ENCODE measurements around the gene GSN. TPM values are rescaled to one million over a fixed set of nuclear protein-coding genes. Genes with fewer than 3 reads are reported as not detected.

The GSN gene
- total and polyA plus RNA-seq, 2 of the 13 experiments (the other 11 are each of a cell fraction or from before 2014, with no cell fraction given), result 294 to 307 TPM

DNA sequence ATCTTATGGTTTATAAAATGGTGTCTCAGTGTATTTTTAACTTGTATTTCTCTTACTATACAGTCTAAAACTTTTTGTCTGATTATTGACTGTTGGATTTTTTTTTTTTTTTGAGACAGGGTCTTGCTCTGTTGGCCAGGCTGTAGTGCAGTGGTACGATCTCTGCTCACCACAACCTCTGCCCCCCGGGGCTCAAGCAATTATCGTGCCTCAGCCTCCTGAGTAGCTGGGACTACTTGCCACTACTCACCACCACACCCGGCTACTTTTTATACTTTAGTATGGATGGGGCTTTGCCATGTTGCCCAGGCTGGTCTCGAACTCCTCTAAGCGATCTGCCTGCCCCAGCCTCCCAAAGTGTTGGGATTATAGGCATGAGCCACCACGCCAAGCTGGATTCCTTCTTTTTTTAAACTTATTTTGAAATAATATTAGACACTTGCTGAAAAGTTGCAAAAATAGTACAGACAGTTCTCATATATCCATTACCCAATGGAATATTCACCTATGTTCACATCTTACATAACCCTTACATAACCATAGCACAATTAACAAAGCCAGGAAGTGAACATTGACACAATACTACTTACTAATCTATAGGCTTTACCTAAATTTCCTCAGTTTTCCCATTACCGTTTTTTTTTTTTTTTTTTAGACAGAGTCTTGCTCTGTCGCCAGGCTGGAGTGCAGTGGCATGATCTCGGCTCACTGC lies 54.9 kb downstream of the GSN start:
- Histone ChIP-seq H3K27ac (ENCODE audit: extremely low read length, insufficient read depth, low read length) (peak overlapping the region; percentile 86), H3K79me2 (ENCODE audit: insufficient read depth, low read length) (no peaks in the 10 kb centered on the region), H3K4me1 (ENCODE audit: insufficient read depth, low read length) (peaks cover 66% of the 10 kb centered on the region), H3K36me3 (replicated peaks in 1 of 2; ENCODE audit: control insufficient read depth in 1 of 2, insufficient read depth in 2 of 2, low read length in 2 of 2) (peaks cover 39 to 66% of the 10 kb centered on the region in 2 experiments), H3K4me3 (replicated peaks in 1 of 3; ENCODE audit: insufficient read depth in 1 of 3, low read depth in 2 of 3, low read length in 3 of 3) (no peak overlapping the region; a peak in 1 of 6 replicates), H4K20me1 (ENCODE audit: insufficient read depth, low read length) (no peaks in the 10 kb centered on the region; the same call in 1 of the 2 replicates), H3K27me3 (ENCODE audit: control insufficient read depth in 1 of 2, insufficient read depth in 2 of 2, low read length in 2 of 2) (no peaks in the 10 kb centered on the region), H2AFZ (ENCODE audit: low read length) (no peak overlapping the region), H3K4me2 (ENCODE audit: low read depth, low read length) (peak overlapping the region; percentile 46; the same call in 1 of the 2 replicates), H3K9ac (ENCODE audit: insufficient read depth, low read depth, low read length) (peak overlapping the region; percentile 40), H3K9me3 (ENCODE audit: low read length) (no peaks in the 10 kb centered on the region)
- in situ Hi-C loops (cut with HindIII; ENCODE audit: extremely low pct_ligation_motif_present, low pct_unique_long_range_greater_than_20kb), result loop anchor here (5.0 kb wide), 1 partner anchor 49 kb away; the partner anchor contains the start of gene STOM
- intact Hi-C loops (cut with micrococcal nuclease; ENCODE audit: unreplicated experiment), result loop anchor here (1.0 to 5.0 kb wide), 2 partner anchors 36 to 49 kb away; no protein-coding TSS in a partner anchor
- POLR2A ChIA-PET, result interaction anchor here (0.9 to 2.0 kb wide), 8 partner anchors 9 to 55 kb away, joined by 3 to 11 read pairs (median 6); partner anchors contain the start of gene GSN
- 82% methylated on average over 10 of the region's 10 CpGs for WGBS (ENCODE audit: low lambda C conversion rate)
- CTCF ChIA-PET (ENCODE audit: low intra/inter-chr PET ratio, low total read pairs), result interaction anchor here (3.9 kb wide), 1 partner anchor 77 kb away, joined by 133 read pairs; no protein-coding TSS in a partner anchor
- no peak for FAIRE-seq
- no peak for DNase-seq (ENCODE audit: low spot score)
- BruUV-seq (replicated peaks), result TSS peak; percentile 52
- ATAC-seq, result no peak
- TF ChIP-seq ARNT2 (CRISPR knock-in tag; IDR thresholded peaks at IDR 0.05; ENCODE audit: low read depth) (no peak; the same call in 1 of the 2 replicates), ZNF598 (CRISPR knock-in tag; IDR thresholded peaks at IDR 0.05; ENCODE audit: borderline replicate concordance) (no peak), ZNF160 (CRISPR knock-in tag; IDR thresholded peaks at IDR 0.05) (no peak), ARNTL (CRISPR knock-in tag; IDR thresholded peaks at IDR 0.05) (no peak), ZNF746 (CRISPR knock-in tag; IDR thresholded peaks at IDR 0.05) (no peak), ZNF670 (CRISPR knock-in tag; IDR thresholded peaks at IDR 0.05; ENCODE audit: borderline replicate concordance) (no peak), BRCA1 (CRISPR knock-in tag; IDR thresholded peaks at IDR 0.05) (no peak), ZNF24 (IDR thresholded peaks at IDR 0.05) (no peak), ZBTB8A (CRISPR knock-in tag; IDR thresholded peaks at IDR 0.05; ENCODE audit: borderline replicate concordance, low read depth) (no peak), ZNF781 (CRISPR knock-in tag; IDR thresholded peaks at IDR 0.05; ENCODE audit: borderline replicate concordance, not compliant biosample characterization) (no peak), KDM4B (CRISPR knock-in tag; IDR thresholded peaks at IDR 0.05) (no peak), MAFF (IDR thresholded peaks at IDR 0.05; ENCODE audit: low read depth, low read length) (no peak), POLR2AphosphoS5 (IDR thresholded peaks at IDR 0.05; ENCODE audit: low read depth, low read length) (no peak), YEATS2 (CRISPR knock-in tag; IDR thresholded peaks at IDR 0.05; ENCODE audit: borderline replicate concordance) (no peak)
- TF ChIP-seq, protein P1, sequence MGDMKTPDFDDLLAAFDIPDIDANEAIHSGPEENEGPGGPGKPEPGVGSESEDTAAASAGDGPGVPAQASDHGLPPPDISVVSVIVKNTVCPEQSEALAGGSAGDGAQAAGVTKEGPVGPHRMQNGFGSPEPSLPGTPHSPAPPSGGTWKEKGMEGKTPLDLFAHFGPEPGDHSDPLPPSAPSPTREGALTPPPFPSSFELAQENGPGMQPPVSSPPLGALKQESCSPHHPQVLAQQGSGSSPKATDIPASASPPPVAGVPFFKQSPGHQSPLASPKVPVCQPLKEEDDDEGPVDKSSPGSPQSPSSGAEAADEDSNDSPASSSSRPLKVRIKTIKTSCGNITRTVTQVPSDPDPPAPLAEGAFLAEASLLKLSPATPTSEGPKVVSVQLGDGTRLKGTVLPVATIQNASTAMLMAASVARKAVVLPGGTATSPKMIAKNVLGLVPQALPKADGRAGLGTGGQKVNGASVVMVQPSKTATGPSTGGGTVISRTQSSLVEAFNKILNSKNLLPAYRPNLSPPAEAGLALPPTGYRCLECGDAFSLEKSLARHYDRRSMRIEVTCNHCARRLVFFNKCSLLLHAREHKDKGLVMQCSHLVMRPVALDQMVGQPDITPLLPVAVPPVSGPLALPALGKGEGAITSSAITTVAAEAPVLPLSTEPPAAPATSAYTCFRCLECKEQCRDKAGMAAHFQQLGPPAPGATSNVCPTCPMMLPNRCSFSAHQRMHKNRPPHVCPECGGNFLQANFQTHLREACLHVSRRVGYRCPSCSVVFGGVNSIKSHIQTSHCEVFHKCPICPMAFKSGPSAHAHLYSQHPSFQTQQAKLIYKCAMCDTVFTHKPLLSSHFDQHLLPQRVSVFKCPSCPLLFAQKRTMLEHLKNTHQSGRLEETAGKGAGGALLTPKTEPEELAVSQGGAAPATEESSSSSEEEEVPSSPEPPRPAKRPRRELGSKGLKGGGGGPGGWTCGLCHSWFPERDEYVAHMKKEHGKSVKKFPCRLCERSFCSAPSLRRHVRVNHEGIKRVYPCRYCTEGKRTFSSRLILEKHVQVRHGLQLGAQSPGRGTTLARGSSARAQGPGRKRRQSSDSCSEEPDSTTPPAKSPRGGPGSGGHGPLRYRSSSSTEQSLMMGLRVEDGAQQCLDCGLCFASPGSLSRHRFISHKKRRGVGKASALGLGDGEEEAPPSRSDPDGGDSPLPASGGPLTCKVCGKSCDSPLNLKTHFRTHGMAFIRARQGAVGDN (CRISPR knock-in tag; IDR thresholded peaks at IDR 0.05), result peak; percentile 42; the same call in 1 of the 2 replicates
- TF ChIP-seq, protein P2, sequence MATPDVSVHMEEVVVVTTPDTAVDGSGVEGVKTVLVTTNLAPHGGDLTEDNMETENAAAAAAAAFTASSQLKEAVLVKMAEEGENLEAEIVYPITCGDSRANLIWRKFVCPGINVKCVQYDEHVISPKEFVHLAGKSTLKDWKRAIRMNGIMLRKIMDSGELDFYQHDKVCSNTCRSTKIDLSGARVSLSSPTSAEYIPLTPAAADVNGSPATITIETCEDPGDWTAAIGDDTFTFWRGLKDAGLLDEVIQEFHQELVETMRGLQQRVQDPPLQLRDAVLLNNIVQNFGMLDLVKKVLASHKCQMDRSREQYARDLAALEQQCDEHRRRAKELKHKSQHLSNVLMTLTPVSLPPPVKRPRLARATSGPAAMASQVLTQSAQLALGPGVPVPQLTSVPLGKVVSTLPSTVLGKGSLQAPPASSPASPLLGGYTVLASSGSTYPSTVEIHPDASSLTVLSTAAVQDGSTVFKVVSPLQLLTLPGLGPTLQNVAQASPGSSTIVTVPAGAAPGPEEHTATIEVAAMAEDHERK (CRISPR knock-in tag; IDR thresholded peaks at IDR 0.05; ENCODE audit: low read depth), result no peak
- TF ChIP-seq, protein P3, sequence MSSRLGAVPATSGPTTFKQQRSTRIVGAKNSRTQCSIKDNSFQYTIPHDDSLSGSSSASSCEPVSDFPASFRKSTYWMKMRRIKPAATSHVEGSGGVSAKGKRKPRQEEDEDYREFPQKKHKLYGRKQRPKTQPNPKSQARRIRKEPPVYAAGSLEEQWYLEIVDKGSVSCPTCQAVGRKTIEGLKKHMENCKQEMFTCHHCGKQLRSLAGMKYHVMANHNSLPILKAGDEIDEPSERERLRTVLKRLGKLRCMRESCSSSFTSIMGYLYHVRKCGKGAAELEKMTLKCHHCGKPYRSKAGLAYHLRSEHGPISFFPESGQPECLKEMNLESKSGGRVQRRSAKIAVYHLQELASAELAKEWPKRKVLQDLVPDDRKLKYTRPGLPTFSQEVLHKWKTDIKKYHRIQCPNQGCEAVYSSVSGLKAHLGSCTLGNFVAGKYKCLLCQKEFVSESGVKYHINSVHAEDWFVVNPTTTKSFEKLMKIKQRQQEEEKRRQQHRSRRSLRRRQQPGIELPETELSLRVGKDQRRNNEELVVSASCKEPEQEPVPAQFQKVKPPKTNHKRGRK (CRISPR knock-in tag; IDR thresholded peaks at IDR 0.05), result no peak

Data from HepG2 (cell line).